HepG2 (cell line): ENCODE results near the gene GATD1.

Experiments used
- FOSL1 ChIP-seq: sonication (generic); formaldehyde crosslinking; IDR thresholded peaks from 2 replicates; pipeline ENCODE4 v1.9.0; 2021; ENCODE audit warnings: missing genetic modification reagents, borderline replicate concordance
- MYPOP ChIP-seq: sonication (generic); formaldehyde crosslinking; IDR thresholded peaks from 2 replicates; pipeline ENCODE4 v1.8.1; 2023; ENCODE audit warnings: mild to moderate bottlenecking, moderate library complexity, missing genetic modification reagents
- SRF ChIP-seq: IDR thresholded peaks from 2 replicates; pipeline ENCODE4 v1.6.1; 2011; ENCODE audit warnings: mild to moderate bottlenecking, low read depth, low read length, moderate library complexity
- SUZ12 ChIP-seq: fragments of 150-350 bp; IDR thresholded peaks from 2 replicates; pipeline ENCODE4 v1.6.1; 2014; ENCODE audit warnings: low read depth, low read length
- ZNF225 ChIP-seq: sonication (generic); formaldehyde crosslinking; IDR thresholded peaks from 2 replicates; pipeline ENCODE4 v1.4.0; 2020; ENCODE audit warnings: mild to moderate bottlenecking, missing genetic modification reagents
- ZNF235 ChIP-seq: sonication (generic); formaldehyde crosslinking; IDR thresholded peaks from 2 replicates; pipeline ENCODE4 v1.8.1; 2023; ENCODE audit warnings: mild to moderate bottlenecking, missing genetic modification reagents, borderline replicate concordance
- TF ChIP-seq, protein P1 (sequence below): sonication (generic); formaldehyde crosslinking; conservative IDR thresholded peaks from 2 replicates; pipeline ENCODE4 v1.4.0; 2020; ENCODE audit warnings: missing genetic modification reagents
- TF ChIP-seq, protein P2 (sequence below): sonication (generic); formaldehyde crosslinking; IDR thresholded peaks from 2 replicates; pipeline ENCODE4 v1.5.0; 2020; ENCODE audit warnings: mild to moderate bottlenecking, missing genetic modification reagents, moderate library complexity

GRCh38 chr11:819943-820649, 42.8 kb upstream of the GATD1 start:
- TF ChIP-seq MYPOP (CRISPR knock-in tag) = peak; percentile 57; the same call in 1 of the 2 replicates
- TF ChIP-seq, protein P1, sequence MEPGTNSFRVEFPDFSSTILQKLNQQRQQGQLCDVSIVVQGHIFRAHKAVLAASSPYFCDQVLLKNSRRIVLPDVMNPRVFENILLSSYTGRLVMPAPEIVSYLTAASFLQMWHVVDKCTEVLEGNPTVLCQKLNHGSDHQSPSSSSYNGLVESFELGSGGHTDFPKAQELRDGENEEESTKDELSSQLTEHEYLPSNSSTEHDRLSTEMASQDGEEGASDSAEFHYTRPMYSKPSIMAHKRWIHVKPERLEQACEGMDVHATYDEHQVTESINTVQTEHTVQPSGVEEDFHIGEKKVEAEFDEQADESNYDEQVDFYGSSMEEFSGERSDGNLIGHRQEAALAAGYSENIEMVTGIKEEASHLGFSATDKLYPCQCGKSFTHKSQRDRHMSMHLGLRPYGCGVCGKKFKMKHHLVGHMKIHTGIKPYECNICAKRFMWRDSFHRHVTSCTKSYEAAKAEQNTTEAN (CRISPR knock-in tag) = no peak
- no peak for TF ChIP-seq ZNF225 (CRISPR knock-in tag)
- TF ChIP-seq, protein P2, sequence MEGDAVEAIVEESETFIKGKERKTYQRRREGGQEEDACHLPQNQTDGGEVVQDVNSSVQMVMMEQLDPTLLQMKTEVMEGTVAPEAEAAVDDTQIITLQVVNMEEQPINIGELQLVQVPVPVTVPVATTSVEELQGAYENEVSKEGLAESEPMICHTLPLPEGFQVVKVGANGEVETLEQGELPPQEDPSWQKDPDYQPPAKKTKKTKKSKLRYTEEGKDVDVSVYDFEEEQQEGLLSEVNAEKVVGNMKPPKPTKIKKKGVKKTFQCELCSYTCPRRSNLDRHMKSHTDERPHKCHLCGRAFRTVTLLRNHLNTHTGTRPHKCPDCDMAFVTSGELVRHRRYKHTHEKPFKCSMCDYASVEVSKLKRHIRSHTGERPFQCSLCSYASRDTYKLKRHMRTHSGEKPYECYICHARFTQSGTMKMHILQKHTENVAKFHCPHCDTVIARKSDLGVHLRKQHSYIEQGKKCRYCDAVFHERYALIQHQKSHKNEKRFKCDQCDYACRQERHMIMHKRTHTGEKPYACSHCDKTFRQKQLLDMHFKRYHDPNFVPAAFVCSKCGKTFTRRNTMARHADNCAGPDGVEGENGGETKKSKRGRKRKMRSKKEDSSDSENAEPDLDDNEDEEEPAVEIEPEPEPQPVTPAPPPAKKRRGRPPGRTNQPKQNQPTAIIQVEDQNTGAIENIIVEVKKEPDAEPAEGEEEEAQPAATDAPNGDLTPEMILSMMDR (CRISPR knock-in tag) = no peak
- no peak for TF ChIP-seq FOSL1
- TF ChIP-seq ZNF235 (CRISPR knock-in tag) = no peak
- TF ChIP-seq SUZ12 = no peak
- TF ChIP-seq SRF = no peak
